B cell (primary cell): ENCODE measurements around the gene PDXK. TPM values are rescaled to one million over a fixed set of nuclear protein-coding genes. Genes with fewer than 3 reads are reported as not detected.

Experiments
- ATAC-seq: fragments of 200-7000 bp; cut with Tn5 transposase; one replicate; pipeline ENCODE4 v1.10.0; 2021; ENCODE audit warnings: low read depth, mild to moderate bottlenecking, moderate number of reproducible peaks, moderate library complexity
- CTCF ChIA-PET: fragments of 350-600 bp; sonication (Branson Sonifier 250); formaldehyde crosslinking; loops from one replicate; lab custom pipeline; 2021; ENCODE audit warnings: antibody characterized with exemption, inconsistent platforms; lab: Charles Lee
- POLR2A ChIA-PET: fragments of 350-600 bp; sonication (Branson Sonifier 250); formaldehyde crosslinking; loops from one replicate; lab custom pipeline; 2021; ENCODE audit warnings: antibody characterized with exemption; lab: Charles Lee
- DNase-seq: peaks from one replicate; pipeline ENCODE4 v3.0.0; 2013
- H2AFZ ChIP-seq: 2 replicates; pipeline ENCODE4 v1.6.1; 2012; ENCODE audit warnings: mild to moderate bottlenecking, low read depth, low read length; ENCODE audit not compliant: insufficient read depth, poor library complexity, severe bottlenecking
- H3K27ac ChIP-seq, 2 donors: 1 replicate in 1 of 2; 2 replicates in 1 of 2; pipeline ENCODE4 v1.5.1; 2012 to 2013; ENCODE audit warnings: low read length in 2 of 2, mild to moderate bottlenecking in 2 of 2, moderate library complexity in 1 of 2
- H3K27me3 ChIP-seq, 4 experiments: fragments of 200-600 bp in 1 of 4; sonication (generic) in 1 of 4; replicated peaks in 1 of 4; 1 replicate in 2 of 4; 2 replicates in 2 of 4; pipeline versions ENCODE4 v1.6.1 to v1.7.0; 2013 to 2016; ENCODE audit warnings: low read length in 3 of 4, mild to moderate bottlenecking in 2 of 4, mixed read lengths in 1 of 4, moderate library complexity in 1 of 4; ENCODE audit not compliant: insufficient read depth in 4 of 4, control insufficient read depth in 3 of 4; ENCODE audit errors: control extremely low read depth in 1 of 4
- H3K36me3 ChIP-seq, 2 experiments: replicated peaks in 1 of 2; 1 replicate in 1 of 2; 2 replicates in 1 of 2; pipeline versions ENCODE4 v1.6.1 to v1.7.1; 2013; ENCODE audit warnings: low read length in 1 of 2; ENCODE audit not compliant: insufficient read depth in 2 of 2, control insufficient read depth in 1 of 2; ENCODE audit errors: control extremely low read depth in 1 of 2, extremely low read depth in 1 of 2
- H3K4me1 ChIP-seq, 2 donors: fragments of 200-600 bp in 1 of 2; sonication (generic) in 1 of 2; 1 replicate in 1 of 2; 2 replicates in 1 of 2; pipeline versions ENCODE4 v1.5.1 to v1.6.1; 2013 to 2017; ENCODE audit warnings: low read length in 2 of 2; ENCODE audit not compliant: control insufficient read depth in 2 of 2, insufficient read depth in 2 of 2
- H3K4me2 ChIP-seq: replicated peaks from 2 replicates; pipeline ENCODE3; 2012; ENCODE audit warnings: mild to moderate bottlenecking, low read depth, low read length; ENCODE audit not compliant: poor library complexity, severe bottlenecking
- H3K4me3 ChIP-seq, 5 experiments: fragments of 200-600 bp in 1 of 5; sonication (generic) in 1 of 5; 1 replicate in 3 of 5; 2 replicates in 2 of 5; pipeline versions ENCODE4 v1.5.1 to v1.7.0; 2011 to 2016; ENCODE audit warnings: low read length in 4 of 5, mild to moderate bottlenecking in 4 of 5, low read depth in 2 of 5, control low read depth in 1 of 5, moderate library complexity in 1 of 5; ENCODE audit not compliant: insufficient read depth in 1 of 5; ENCODE audit errors: control extremely low read depth in 1 of 5, extremely low read depth in 1 of 5
- H3K79me2 ChIP-seq: fragments of 200-600 bp; sonication (generic); one replicate; pipeline ENCODE4 v1.6.0; 2016; ENCODE audit warnings: low read length; ENCODE audit not compliant: control insufficient read depth, insufficient read depth
- H3K9ac ChIP-seq: fragments of 200-600 bp; sonication (generic); 2 replicates; pipeline ENCODE4 v1.6.1; 2017; ENCODE audit warnings: mild to moderate bottlenecking, low read length, moderate library complexity
- H3K9me3 ChIP-seq, 3 donors: one replicate each; pipeline versions ENCODE4 v1.6.1 to v1.7.1; 2013; ENCODE audit warnings: low read length in 2 of 3; ENCODE audit not compliant: control insufficient read depth in 2 of 3, insufficient read depth in 1 of 3; ENCODE audit errors: control extremely low read depth in 1 of 3
- H4K20me1 ChIP-seq: 2 replicates; pipeline ENCODE4 v1.6.0; 2012; ENCODE audit warnings: mild to moderate bottlenecking, low read length; ENCODE audit not compliant: insufficient read depth, control insufficient read depth, poor library complexity, severe bottlenecking
- H3K27ac Mint-ChIP-seq: one replicate; pipeline ENCODE4 v1.8.0; 2021; ENCODE audit warnings: mixed read lengths
- H3K27me3 Mint-ChIP-seq: one replicate; pipeline ENCODE4 v1.8.0; 2021; ENCODE audit warnings: mixed read lengths
- H3K4me1 Mint-ChIP-seq: one replicate; pipeline ENCODE4 v1.8.0; 2021; ENCODE audit warnings: mixed read lengths
- H3K4me3 Mint-ChIP-seq: one replicate; pipeline ENCODE4 v1.8.0; 2021; ENCODE audit warnings: mixed read lengths
- H3K9me3 Mint-ChIP-seq: one replicate; pipeline ENCODE4 v1.8.0; 2022; ENCODE audit warnings: mixed read lengths; ENCODE audit not compliant: insufficient read depth
- CTCF ChIP-seq: fragments of 200-600 bp; IDR thresholded peaks from one replicate; pipeline ENCODE4 v1.8.0; 2022; ENCODE audit warnings: antibody characterized with exemption, mild to moderate bottlenecking
- EZH2 ChIP-seq: IDR thresholded peaks from 2 replicates; pipeline ENCODE4 v1.6.1; 2012; ENCODE audit warnings: borderline replicate concordance, low read depth, mild to moderate bottlenecking, moderate library complexity, low read length; ENCODE audit not compliant: insufficient read depth, poor library complexity, severe bottlenecking
- WGBS: methylation state at CpG from one replicate; pipeline ENCODE4 v1.1.5; 2013; ENCODE audit warnings: missing lambda C conversion rate; ENCODE audit not compliant: insufficient coverage; 5-methylcytosine and 5-hydroxymethylcytosine counted together
- intact Hi-C: fragments of 100-400 bp; cut with micrococcal nuclease; formaldehyde crosslinking; loops from one replicate; pipeline ENCODE4 v1.10.0; 2022
- polyA plus RNA-seq: library from polyadenylated mRNA; depleted of rRNA; stranded (reverse); fragments of >200 nt; gene quantifications from 2 replicates; pipeline ENCODE4 v1.2.3, GENCODE V29; 2012
- small RNA-seq: library from RNA; depleted of rRNA; stranded (forward); fragments of <200 nt; gene quantifications from one replicate; pipeline ENCODE3, GENCODE V24; 2012; ENCODE audit warnings: low replicate concordance, low read depth; ENCODE audit not compliant: insufficient read length
- total RNA-seq, 2 donors: library from RNA; stranded (reverse); fragments of 120-200 nt in 1 of 2; gene quantifications; 1 replicate in 1 of 2; 2 replicates in 1 of 2; pipeline versions ENCODE4 v1.2.3 to v1.2.4, GENCODE V29; 2013 to 2022

Gene PDXK
- total and polyA plus RNA-seq, 2 donors (not counting 1 experiment from before 2014, with no cell fraction given), result 31.1 to 102 TPM

GRCh38 chr21:43811262-43812105 lies 92.6 kb downstream of the PDXK start:
- CTCF ChIA-PET, result interaction anchor here (0.7 to 3.8 kb wide), 14 partner anchors 12 to 1317 kb away, joined by 3 to 46 read pairs (median 4); no protein-coding TSS in a partner anchor

More at GRCh38 chr21:43811262-43812105, 92.6 kb downstream of the PDXK start:
- peaks cover 13 to 25% of the 10 kb centered on the region in 2 donors for H3K4me1 ChIP-seq
- peak overlapping the region; percentile 50 for H3K4me2 ChIP-seq
- no peak overlapping the region for H3K9ac ChIP-seq
- TF ChIP-seq EZH2 (no peak), CTCF (no peak)
- 88% methylated on average over 23 of the region's 24 CpGs for WGBS
- Mint-ChIP-seq H3K9me3 (no peaks in the 10 kb centered on the region), H3K4me1 (peaks cover 20% of the 10 kb centered on the region), H3K27ac (no peak overlapping the region), H3K27me3 (peaks cover 7% of the 10 kb centered on the region), H3K4me3 (no peak overlapping the region)
- ATAC-seq (no peak), DNase-seq (no peak)
- H3K36me3 ChIP-seq, result no peaks in the 10 kb centered on the region
- H3K9me3 ChIP-seq, result no peaks in the 10 kb centered on the region
- intact Hi-C loops, result loop anchor here (1.0 to 10.0 kb wide), 2 partner anchors 128 to 673 kb away; no protein-coding TSS in a partner anchor
- no peak overlapping the region for H2AFZ ChIP-seq
- H3K27ac ChIP-seq, result no peak overlapping the region
- POLR2A ChIA-PET, result no interaction called here
- H4K20me1 ChIP-seq, result peaks cover 40% of the 10 kb centered on the region
- H3K4me3 ChIP-seq, result no peak overlapping the region
- peaks cover 0 to 25% (median 5%) of the 10 kb centered on the region in 4 experiments for H3K27me3 ChIP-seq
- peaks cover 27% of the 10 kb centered on the region for H3K79me2 ChIP-seq

Small RNA genes within 50 kb of the gene (small RNA-seq; reads per million reads assigned to genes)
- gene AP001052.1, result not detected

Other genes with a start within 250 kb of the PDXK start
- gene HSF2BP, start 59.6 kb upstream of the PDXK start, total RNA-seq, result 0.49 and 0.83 TPM in 2 replicates
- 0.45 and 0.49 TPM in 2 replicates for gene HSF2BP, start 59.6 kb upstream of the PDXK start, polyA plus RNA-seq
- 22.4 and 22.7 TPM in 2 replicates for gene RRP1B, start 59.6 kb upstream of the PDXK start, total RNA-seq
- 6.0 and 7.3 TPM in 2 replicates for gene RRP1B, start 59.6 kb upstream of the PDXK start, polyA plus RNA-seq
- 14.0 and 15.6 TPM in 2 replicates for gene CSTB, start 57.2 kb downstream of the PDXK start, total RNA-seq
- gene CSTB, start 57.2 kb downstream of the PDXK start, polyA plus RNA-seq, result 9.3 and 28.3 TPM in 2 replicates
- 27.8 and 28.6 TPM in 2 replicates for gene RRP1, start 70.4 kb downstream of the PDXK start, total RNA-seq
- 9.6 and 11.7 TPM in 2 replicates for gene RRP1, start 70.4 kb downstream of the PDXK start, polyA plus RNA-seq
- gene AGPAT3, start 146.1 kb downstream of the PDXK start, total RNA-seq, result 44.4 and 49.3 TPM in 2 replicates
- 14.3 and 16.4 TPM in 2 replicates for gene AGPAT3, start 146.1 kb downstream of the PDXK start, polyA plus RNA-seq